Measurements from ENCODE around the gene BEND6.
A peak's percentile ranks its signal among the peaks of the same experiment; 100 is the strongest.

BEND6 gene

GRCh38 chr6:56940463-56940862 is 14.4 kb upstream of the BEND6 start:
- Histone ChIP-seq H3F3A (ENCODE audit: low read depth) (0 out of 2 replicates have a peak, but pooled peaks cover 3% of the 10 kb centered on the region), H3K36me3 (ENCODE audit: insufficient read depth, low read length) (no peaks in the 10 kb centered on the region), H3K27me3 (ENCODE audit: insufficient read depth, low read length, poor library complexity, severe bottlenecking) (no peaks in the 10 kb centered on the region), H3K79me2 (ENCODE audit: insufficient read depth, low read length) (peaks cover 9% of the 10 kb centered on the region; the same call in 1 of the 2 replicates), H3K4me1 (ENCODE audit: insufficient read depth, low read length, poor library complexity, severe bottlenecking) (peaks cover 33% of the 10 kb centered on the region), H3K9me3 (ENCODE audit: insufficient read depth, low read depth, low read length) (peaks cover 9% of the 10 kb centered on the region), H4K20me1 (ENCODE audit: insufficient read depth, low read length, poor library complexity, severe bottlenecking) (no peaks in the 10 kb centered on the region), H3K4me3 (ENCODE audit: low read length, poor library complexity, severe bottlenecking) (no peak overlapping the region), H3K9ac (ENCODE audit: low read depth, low read length, poor library complexity, severe bottlenecking) (no peak overlapping the region), H3K9me2 (replicated peaks; ENCODE audit: low read depth, low read length) (no peaks in the 10 kb centered on the region), H3K4me2 (ENCODE audit: low read depth, low read length, poor library complexity, severe bottlenecking) (no peak overlapping the region), H2AFZ (ENCODE audit: low read length) (no peak overlapping the region)
- TF ChIP-seq CTCF (conservative IDR thresholded peaks at IDR 0.05; ENCODE audit: low read length): no peak
- no peak for TF ChIP-seq EZH2phosphoT487 (IDR thresholded peaks at IDR 0.05; ENCODE audit: borderline replicate concordance)

GRCh38 chr6:56940977-56941376 is 13.9 kb upstream of the BEND6 start:
- no peaks in the 10 kb centered on the region for H3K36me3 ChIP-seq (ENCODE audit: insufficient read depth, low read length)
- no peak overlapping the region for H3K4me3 ChIP-seq (ENCODE audit: low read length, poor library complexity, severe bottlenecking)
- 0 out of 2 replicates have a peak, but pooled peaks cover 3% of the 10 kb centered on the region for H3F3A ChIP-seq (ENCODE audit: low read depth)
- peaks cover 9% of the 10 kb centered on the region; the same call in 1 of the 2 replicates for H3K79me2 ChIP-seq (ENCODE audit: insufficient read depth, low read length)
- no peaks in the 10 kb centered on the region for H4K20me1 ChIP-seq (ENCODE audit: insufficient read depth, low read length, poor library complexity, severe bottlenecking)
- no peaks in the 10 kb centered on the region for H3K27me3 ChIP-seq (ENCODE audit: insufficient read depth, low read length, poor library complexity, severe bottlenecking)
- no peaks in the 10 kb centered on the region for H3K9me2 ChIP-seq (replicated peaks; ENCODE audit: low read depth, low read length)
- H3K9ac ChIP-seq (ENCODE audit: low read depth, low read length, poor library complexity, severe bottlenecking): no peak overlapping the region
- TF ChIP-seq EZH2phosphoT487 (IDR thresholded peaks at IDR 0.05; ENCODE audit: borderline replicate concordance) (no peak), CTCF (conservative IDR thresholded peaks at IDR 0.05; ENCODE audit: low read length) (no peak)
- H3K9me3 ChIP-seq (ENCODE audit: insufficient read depth, low read depth, low read length): peaks cover 9% of the 10 kb centered on the region
- no peak overlapping the region for H2AFZ ChIP-seq (ENCODE audit: low read length)
- no peak overlapping the region for H3K4me2 ChIP-seq (ENCODE audit: low read depth, low read length, poor library complexity, severe bottlenecking)
- H3K4me1 ChIP-seq (ENCODE audit: insufficient read depth, low read length, poor library complexity, severe bottlenecking): peaks cover 32% of the 10 kb centered on the region

- H4K20me1 ChIP-seq (ENCODE audit: insufficient read depth, low read length, poor library complexity, severe bottlenecking): no peaks in the 10 kb centered on the region
- no peak overlapping the region for H3K4me2 ChIP-seq (ENCODE audit: low read depth, low read length, poor library complexity, severe bottlenecking)
- no peak overlapping the region for H3K4me3 ChIP-seq (ENCODE audit: low read length, poor library complexity, severe bottlenecking)
- no peaks in the 10 kb centered on the region for H3K36me3 ChIP-seq (ENCODE audit: insufficient read depth, low read length)
- peaks cover 32% of the 10 kb centered on the region for H3K4me1 ChIP-seq (ENCODE audit: insufficient read depth, low read length, poor library complexity, severe bottlenecking)
- peaks cover 5% of the 10 kb centered on the region; the same call in 1 of the 2 replicates for H3K79me2 ChIP-seq (ENCODE audit: insufficient read depth, low read length)
- no peaks in the 10 kb centered on the region; the same call in 1 of the 2 replicates for H3F3A ChIP-seq (ENCODE audit: low read depth)
- no peaks in the 10 kb centered on the region for H3K9me2 ChIP-seq (replicated peaks; ENCODE audit: low read depth, low read length)
- H3K27me3 ChIP-seq (ENCODE audit: insufficient read depth, low read length, poor library complexity, severe bottlenecking): no peaks in the 10 kb centered on the region
- TF ChIP-seq EZH2phosphoT487 (IDR thresholded peaks at IDR 0.05; ENCODE audit: borderline replicate concordance) (no peak), CTCF (conservative IDR thresholded peaks at IDR 0.05; ENCODE audit: low read length) (no peak)
- 0 out of 2 replicates have a peak overlapping the region, but pooled peaks have one; percentile 42 for H2AFZ ChIP-seq (ENCODE audit: low read length)
- H3K9ac ChIP-seq (ENCODE audit: low read depth, low read length, poor library complexity, severe bottlenecking): no peak overlapping the region
- peaks cover 9% of the 10 kb centered on the region for H3K9me3 ChIP-seq (ENCODE audit: insufficient read depth, low read depth, low read length)
These were observed 10.2 kb upstream of the BEND6 start for GRCh38 chr6:56944661-56945060.
